GM18499 (cell line): ENCODE results near the gene B4GALNT1.
"Not testable (repeated sequence)": the region's sequence is repeated elsewhere in the genome, so short reads cannot be mapped to it uniquely, and the experiment has no call there.

ENCODE experiments used
- ATAC-seq: cut with Tn5 transposase; IDR thresholded peaks from one replicate; pipeline ENCODE4 v1.9.1; 2021; ENCODE audit warnings: moderate number of reproducible peaks; ENCODE audit not compliant: insufficient read depth, unreplicated experiment

B4GALNT1 gene

DNA sequence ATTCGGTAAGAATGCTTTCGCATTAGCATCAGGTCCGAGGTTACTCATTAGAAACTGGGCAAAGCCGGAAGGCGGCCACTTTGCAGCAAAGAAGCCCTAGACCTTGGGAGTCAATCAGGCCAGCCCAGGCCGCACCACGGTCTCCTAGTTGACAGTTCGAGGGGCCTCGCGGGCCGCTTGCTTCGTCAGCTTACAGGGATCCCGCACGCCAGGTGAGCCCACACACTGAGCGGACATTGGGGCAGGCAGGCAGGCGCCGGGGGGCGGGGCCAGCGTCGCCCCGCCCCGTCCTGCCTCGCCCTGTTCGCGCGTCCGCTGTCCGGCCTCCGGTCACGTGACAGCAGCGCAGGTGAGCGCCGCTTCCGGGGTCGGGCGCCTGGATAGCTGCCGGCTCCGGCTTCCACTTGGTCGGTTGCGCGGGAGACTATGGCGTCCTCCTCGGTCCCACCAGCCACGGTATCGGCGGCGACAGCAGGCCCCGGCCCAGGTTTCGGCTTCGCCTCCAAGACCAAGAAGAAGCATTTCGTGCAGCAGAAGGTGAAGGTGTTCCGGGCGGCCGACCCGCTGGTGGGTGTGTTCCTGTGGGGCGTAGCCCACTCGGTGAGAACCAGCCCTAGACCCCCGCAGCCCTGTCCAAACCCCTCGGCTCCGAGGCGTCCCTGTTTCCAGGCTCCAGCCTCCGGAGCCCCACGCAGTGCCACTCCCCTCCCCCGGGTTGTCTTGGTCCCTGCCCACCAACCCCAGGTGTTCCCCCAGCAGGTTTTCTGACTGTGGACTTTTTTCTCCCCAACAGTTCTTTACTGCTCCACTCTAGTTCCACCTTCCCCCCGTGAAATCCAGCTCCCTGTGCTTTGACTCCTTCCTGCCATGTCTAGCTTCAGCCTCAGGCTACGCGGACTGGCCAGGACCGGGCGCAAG is 41.9 kb downstream of the B4GALNT1 start, which contains the start of gene PIP4K2C:
Gene PIP4K2C, plus strand, starts transcription at position 329 of the 918 bp plus-strand sequence. Its CDS starts 98 bp downstream, at position 427.
- ATAC-seq = no peak

DNA sequence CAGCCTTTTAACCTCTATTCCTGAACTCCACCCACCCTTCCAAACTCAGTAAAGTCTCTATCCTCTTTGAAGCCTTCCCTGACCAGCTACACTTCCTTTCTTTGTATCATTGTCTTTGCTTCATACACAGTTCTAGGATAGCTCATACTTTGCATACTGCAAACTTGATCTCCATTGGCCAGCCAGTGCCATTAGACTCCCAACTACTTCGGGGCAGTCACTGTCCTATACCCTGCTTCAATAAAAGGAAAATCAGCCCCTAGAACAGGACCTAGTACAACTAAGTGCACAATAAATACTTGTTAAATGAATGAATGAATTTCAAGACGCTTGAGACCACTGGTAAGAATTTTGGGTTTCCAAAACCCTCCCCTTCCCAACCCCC is 42.5 kb downstream of the B4GALNT1 start:
- no peak for ATAC-seq

DNA sequence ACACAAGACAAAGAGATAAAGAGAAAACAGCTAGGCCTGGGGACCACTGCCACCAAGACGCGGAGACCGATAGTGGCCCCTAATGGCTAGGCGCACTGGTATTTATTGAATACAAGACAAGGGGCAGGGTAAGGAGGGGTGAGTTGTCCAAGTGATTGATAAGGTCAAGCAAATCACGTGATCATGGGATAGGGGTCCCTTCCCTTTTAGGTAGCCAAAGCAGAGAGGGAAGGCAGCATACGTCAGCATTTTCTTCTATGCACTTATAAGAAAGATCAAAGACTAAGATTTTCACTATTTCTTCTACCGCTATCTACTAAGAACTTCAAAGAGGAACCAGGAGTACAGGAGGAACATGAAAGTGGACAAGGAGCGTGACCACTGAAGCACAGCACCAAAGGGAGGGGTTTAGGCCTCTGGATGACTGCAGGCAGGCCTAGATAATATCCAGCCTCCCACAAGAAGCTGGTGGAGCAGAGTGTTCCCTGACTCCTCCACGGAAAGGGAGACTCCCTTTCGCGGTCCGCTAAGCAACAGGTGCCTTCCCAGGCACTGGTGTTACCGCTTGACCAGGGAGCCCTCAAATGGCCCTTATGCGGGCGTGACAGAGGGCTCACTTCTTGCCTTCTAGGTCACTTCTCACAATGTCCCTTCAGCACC is 43.9 kb downstream of the B4GALNT1 start:
- ATAC-seq = not testable (repeated sequence)

DNA sequence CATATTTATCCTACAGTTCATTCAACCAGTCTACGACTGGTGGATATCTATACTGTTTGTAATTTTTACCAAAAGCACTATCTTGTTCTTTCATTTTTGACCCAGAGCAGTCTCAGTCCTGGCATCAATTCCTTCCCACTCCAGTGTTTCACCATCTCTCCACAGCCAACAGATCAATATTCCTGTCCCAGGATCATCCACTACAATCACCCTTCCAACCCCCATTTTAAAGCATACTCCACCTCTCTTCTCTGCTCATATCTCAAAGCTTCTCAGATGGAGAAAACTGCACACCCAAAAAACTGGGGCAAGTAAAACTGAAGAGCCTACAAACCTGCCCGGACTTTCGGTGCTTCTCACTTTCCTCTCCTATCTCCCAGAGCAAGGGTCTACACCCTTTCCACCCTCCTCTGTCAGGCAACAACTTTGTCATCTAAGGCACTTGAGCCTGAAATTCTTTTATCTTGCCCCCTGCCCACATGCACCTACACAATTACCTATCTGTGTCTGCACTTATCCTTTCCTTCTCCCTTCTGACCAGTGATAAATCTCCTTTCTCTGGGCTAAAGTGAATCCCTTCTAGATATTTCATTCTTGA is 46.1 kb downstream of the B4GALNT1 start:
- no peak for ATAC-seq

DNA sequence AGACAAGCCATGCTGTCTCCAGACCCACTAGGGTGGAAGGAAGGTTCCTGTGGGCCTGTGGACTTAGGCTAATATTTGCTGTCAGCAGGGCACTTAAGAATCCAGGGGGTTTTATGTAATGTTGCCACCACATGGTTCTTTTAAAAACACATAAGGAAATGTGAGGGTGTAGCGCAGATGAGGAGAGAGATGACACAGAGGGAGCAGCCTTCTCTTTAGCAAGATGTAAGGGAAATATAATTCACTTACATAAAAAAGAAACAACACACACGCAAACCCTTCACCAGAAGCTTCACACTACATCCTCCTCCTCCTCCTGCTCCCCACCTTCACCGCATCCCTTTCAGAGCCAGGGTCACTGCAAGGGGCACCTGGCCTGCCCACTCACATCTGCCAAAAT is 46.9 kb downstream of the B4GALNT1 start:
- no peak for ATAC-seq

GRCh38 chr12:57585156-57585555 is 47.8 kb downstream of the B4GALNT1 start:
- ATAC-seq = no peak

GRCh38 chr12:57584690-57585089 is 48.3 kb downstream of the B4GALNT1 start:
- ATAC-seq = no peak

GRCh38 chr12:57584050-57584449 is 49.0 kb downstream of the B4GALNT1 start:
- no peak for ATAC-seq

DNA sequence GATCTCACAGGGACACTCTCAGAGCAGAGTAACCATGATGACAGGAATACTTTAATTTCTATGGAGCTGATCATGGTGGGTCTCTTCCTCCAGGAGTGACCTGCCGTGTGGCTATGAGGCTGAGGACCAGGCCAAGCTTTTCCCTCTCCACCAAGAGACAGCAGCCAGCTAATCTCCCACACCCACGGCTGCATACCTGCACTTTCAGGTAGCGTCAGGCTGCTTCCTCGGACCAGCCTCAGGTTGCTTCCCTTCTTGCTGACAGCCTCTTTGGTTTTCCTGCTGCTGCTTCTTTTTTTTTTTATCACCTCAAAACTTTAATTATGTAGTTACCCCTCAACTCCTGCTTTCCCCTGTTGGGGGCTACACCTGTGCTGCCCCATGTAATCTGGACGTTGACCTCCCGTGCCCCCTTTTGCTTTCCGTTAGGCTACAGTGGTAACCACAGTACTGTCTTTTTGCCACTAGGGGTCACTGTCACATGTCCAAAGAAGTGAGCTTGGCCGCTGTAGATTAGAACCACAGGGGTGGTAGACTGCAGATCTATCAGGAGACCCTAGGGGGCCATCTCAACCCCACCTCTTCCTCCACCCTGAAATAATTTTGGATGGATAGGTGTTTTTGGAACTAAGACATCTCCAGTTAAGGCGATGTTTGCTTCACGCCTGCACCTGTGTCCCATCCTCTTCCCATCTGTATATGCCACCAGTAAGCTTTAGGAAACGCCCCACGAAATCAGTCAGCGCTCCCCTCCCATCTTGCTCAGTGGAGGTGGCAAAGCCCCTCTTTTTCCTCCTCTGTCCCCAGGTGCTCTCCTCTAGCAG is 49.8 kb downstream of the B4GALNT1 start:
- ATAC-seq = peak; percentile 83

DNA sequence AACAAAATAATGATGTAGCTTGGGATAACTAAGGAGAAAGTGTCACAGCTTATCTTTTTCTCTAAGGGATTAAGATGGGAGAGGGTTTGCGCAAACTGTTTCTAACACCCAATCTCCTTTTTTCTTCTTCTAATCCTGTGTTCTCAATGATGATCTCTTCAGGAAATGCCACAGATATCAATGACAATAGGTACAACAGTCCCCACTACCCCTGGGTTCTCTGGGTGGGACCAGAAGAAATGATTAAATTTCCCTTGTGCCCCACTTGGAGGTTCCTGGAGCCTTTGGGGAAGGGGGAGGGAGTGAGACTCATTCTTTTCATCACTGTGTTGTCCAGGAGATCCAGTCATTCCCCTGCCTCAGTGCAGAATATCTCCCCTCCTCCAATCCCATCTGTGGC is 50.6 kb downstream of the B4GALNT1 start:
- no peak for ATAC-seq

DNA sequence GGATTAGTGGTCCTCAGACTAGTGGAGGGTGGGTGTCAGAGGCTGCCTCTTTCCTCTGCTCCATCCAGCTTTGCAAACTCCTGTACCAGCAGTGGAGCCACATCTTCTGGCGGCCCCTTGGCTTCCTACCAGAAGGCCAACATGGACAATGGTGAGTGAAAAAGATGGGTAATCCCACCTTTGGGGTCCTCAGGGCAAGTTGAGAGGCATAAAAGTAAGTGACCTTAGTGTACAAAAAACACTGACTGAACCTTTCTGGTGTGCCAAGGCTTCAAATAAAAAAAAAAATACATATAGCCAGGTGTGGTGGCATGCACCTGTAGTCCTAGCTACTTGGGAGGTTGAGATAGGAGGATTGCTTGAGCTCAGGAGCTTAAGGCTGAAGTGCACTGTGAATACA is 51.2 kb downstream of the B4GALNT1 start:
- ATAC-seq = no peak

DNA sequence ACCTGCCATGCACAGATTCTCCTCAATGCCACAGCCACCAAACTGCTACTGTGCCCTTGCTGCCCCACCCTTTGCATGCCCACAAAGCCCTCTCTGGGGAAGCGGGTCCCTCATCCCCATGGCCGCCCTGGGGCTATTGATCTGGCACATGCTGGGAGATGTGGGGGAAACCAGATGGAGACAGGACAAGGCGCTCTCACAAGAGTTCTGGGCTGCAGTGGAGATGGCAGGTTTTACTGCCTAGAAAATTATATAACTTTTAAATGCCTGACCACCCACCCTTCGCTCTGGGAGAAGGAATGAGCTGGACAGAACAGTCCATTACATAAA is 52.6 kb downstream of the B4GALNT1 start:
- no peak for ATAC-seq

- ATAC-seq = no peak
These were observed 53.1 kb downstream of the B4GALNT1 start for GRCh38 chr12:57579677-57580465.

GRCh38 chr12:57579011-57579410 is 54.0 kb downstream of the B4GALNT1 start:
- no peak for ATAC-seq

DNA sequence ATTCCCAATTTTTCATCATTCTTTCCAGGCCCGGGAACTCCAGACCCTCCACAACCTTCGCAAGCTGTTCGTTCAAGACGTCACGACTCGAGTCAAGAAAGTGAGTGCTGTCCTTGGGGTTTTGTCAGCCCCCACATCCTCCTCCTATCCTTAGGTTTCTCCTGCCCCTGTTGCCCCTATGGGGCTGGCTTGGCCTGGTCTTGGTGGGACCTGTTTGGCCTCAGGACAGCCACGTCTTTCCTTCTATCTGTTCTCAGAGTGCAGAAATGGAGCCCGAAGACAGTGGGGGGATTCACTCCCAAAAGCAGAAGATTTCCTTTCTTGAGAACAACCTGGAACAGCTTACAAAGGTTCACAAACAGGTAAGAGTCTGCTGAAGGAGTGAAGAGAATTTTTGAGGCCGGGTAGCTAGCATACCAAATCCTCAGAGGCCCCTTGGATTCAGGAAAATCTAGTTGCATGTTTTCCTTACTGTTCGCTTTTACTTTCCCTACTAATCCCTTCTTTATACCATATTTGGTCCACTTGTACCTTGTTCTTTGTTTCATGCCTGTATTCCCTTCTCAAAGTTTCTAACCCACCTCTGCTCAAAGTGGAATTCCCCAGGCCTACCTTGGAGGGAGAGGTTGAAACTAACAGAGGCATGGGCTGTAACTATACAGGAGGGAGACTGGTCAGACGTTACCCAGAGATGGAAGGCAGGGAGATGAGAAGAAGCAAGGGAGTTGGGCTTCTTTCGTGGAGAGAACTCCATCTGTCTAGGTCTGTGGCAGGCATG is 54.8 kb downstream of the B4GALNT1 start:
- no peak for ATAC-seq

- ATAC-seq = no peak
These were observed 56.3 kb downstream of the B4GALNT1 start for GRCh38 chr12:57576613-57577160.
